ENCODE data around the gene ITGAD. TPM values are rescaled to one million over a fixed set of nuclear protein-coding genes. Genes with fewer than 3 reads are reported as not detected.

Gene ITGAD
- total RNA-seq, 1 experiment from 2014 or later: not detected

GRCh38 chr16:31475946-31476302 is 82.8 kb downstream of the ITGAD start:
- Histone ChIP-seq H3K27ac (ENCODE audit: low read length) (no peak overlapping the region), H3K9me3 (ENCODE audit: low read length) (no peaks in the 10 kb centered on the region), H3F3A (ENCODE audit: low read length, unreplicated experiment) (no peaks in the 10 kb centered on the region), H3K4me1 (ENCODE audit: insufficient read depth, low read length) (no peaks in the 10 kb centered on the region; the same call in 1 of the 2 replicates), H2AFZ (ENCODE audit: low read length) (no peak overlapping the region), H3K4me3 (ENCODE audit: low read length) (no peak overlapping the region), H3K79me2 (ENCODE audit: low read length) (no peaks in the 10 kb centered on the region), H3K4me2 (ENCODE audit: low read length) (no peak overlapping the region), H3K9me2 (replicated peaks; ENCODE audit: low read length) (no peaks in the 10 kb centered on the region), H3K27me3 (ENCODE audit: low read length) (no peaks in the 10 kb centered on the region), H3K36me3 (ENCODE audit: low read depth, low read length) (no peaks in the 10 kb centered on the region), H4K20me1 (ENCODE audit: low read length) (no peaks in the 10 kb centered on the region), H3K9ac (ENCODE audit: low read length) (no peak overlapping the region)
- ChIA-PET CTCF (no interaction called here), POLR2A (ENCODE audit: unreplicated experiment) (no interaction called here)
- TF ChIP-seq EZH2phosphoT487 (IDR thresholded peaks at IDR 0.05; ENCODE audit: borderline replicate concordance, low read length): no peak
- TF ChIP-seq EZH2 (IDR thresholded peaks at IDR 0.05; ENCODE audit: low read length, unreplicated experiment): no peak
- no peak for TF ChIP-seq CTCF (conservative IDR thresholded peaks at IDR 0.05; ENCODE audit: low read depth, low read length)
- no TSS peak for BruUV-seq (replicated peaks)
- ATAC-seq (no peak), DNase-seq (no peak)
- intact Hi-C loops (cut with micrococcal nuclease): no loop called here

Other genes starting within 250 kb of the ITGAD start
- gene PRSS36, start 243.3 kb upstream of the ITGAD start, total RNA-seq (2014; rRNA removed): 0.51 TPM in 1 of 2 replicates, not detected in the other
- gene FUS, start 213.2 kb upstream of the ITGAD start, total RNA-seq (2014; rRNA removed): 43.0 and 90.7 TPM in 2 replicates
- 16.5 and 29.8 TPM in 2 replicates for gene PYCARD, start 190.6 kb upstream of the ITGAD start, total RNA-seq (2014; rRNA removed)
- not detected in 2 replicates for gene TRIM72, start 179.2 kb upstream of the ITGAD start, total RNA-seq (2014; rRNA removed)
- not detected in 2 replicates for gene PYDC1, start 176.2 kb upstream of the ITGAD start, total RNA-seq (2014; rRNA removed)
- gene ITGAM, start 133.4 kb upstream of the ITGAD start, total RNA-seq (2014; rRNA removed): not detected in 2 replicates
- gene ITGAX, start 38.2 kb upstream of the ITGAD start, total RNA-seq (2014; rRNA removed): not detected in 2 replicates
- not detected in 2 replicates for gene COX6A2, start 35.0 kb downstream of the ITGAD start, total RNA-seq (2014; rRNA removed)
- 0.52 TPM in 1 of 2 replicates, not detected in the other for gene ZNF843, start 49.5 kb downstream of the ITGAD start, total RNA-seq (2014; rRNA removed)
- gene ARMC5, start 66.2 kb downstream of the ITGAD start, total RNA-seq (2014; rRNA removed): 5.4 and 5.8 TPM in 2 replicates
- gene TGFB1I1, start 78.8 kb downstream of the ITGAD start, total RNA-seq (2014; rRNA removed): 11.2 and 12.5 TPM in 2 replicates
- 0.11 TPM in 1 of 2 replicates, not detected in the other for gene SLC5A2, start 89.8 kb downstream of the ITGAD start, total RNA-seq (2014; rRNA removed)
- gene RUSF1, start 115.1 kb downstream of the ITGAD start, total RNA-seq (2014; rRNA removed): 39.9 and 44.3 TPM in 2 replicates
- gene AHSP, start 134.6 kb downstream of the ITGAD start, total RNA-seq (2014; rRNA removed): not detected in 2 replicates

Measured in PC-3 (cell line).